Activated naive CD8-positive, alpha-beta T cell treated with anti-CD3 and anti-CD28 coated beads, Interleukin-2, amount 50 U/mL, for 16 hours (primary cell): ENCODE measurements around the gene SPRYD3.
"Not testable (repeated sequence)": the region's sequence is repeated elsewhere in the genome, so short reads cannot be mapped to it uniquely, and the experiment has no call there.

Source experiments
- DNase-seq: peaks from one replicate; pipeline ENCODE4 v3.0.0-alpha.2; 2020; ENCODE audit warnings: low read depth, low spot score

The SPRYD3 gene

GRCh38 chr12:53079226-53080117 is at the start of gene SPRYD3:
Gene SPRYD3, minus strand, starts transcription at chr12:53079390. Its CDS starts 57 bp downstream, at chr12:53079333.
- DNase-seq = peak; percentile 89

- DNase-seq = no peak
Observed at GRCh38 chr12:53127169-53127568, 48.0 kb upstream of the SPRYD3 start.

- no peak for DNase-seq
Observed at GRCh38 chr12:53124352-53124723, 45.1 kb upstream of the SPRYD3 start.

- DNase-seq = no peak
Observed at GRCh38 chr12:53123578-53124351, 44.6 kb upstream of the SPRYD3 start.

- no peak for DNase-seq
Observed at GRCh38 chr12:53122961-53123468, 43.8 kb upstream of the SPRYD3 start.

- no peak for DNase-seq
Observed at GRCh38 chr12:53120685-53121525, 41.7 kb upstream of the SPRYD3 start.

- no peak for DNase-seq
Observed at GRCh38 chr12:53118751-53119300, 39.6 kb upstream of the SPRYD3 start.

GRCh38 chr12:53115891-53116648 is 36.9 kb upstream of the SPRYD3 start:
- no peak for DNase-seq

- no peak for DNase-seq
Observed at GRCh38 chr12:53115112-53115890, 36.1 kb upstream of the SPRYD3 start.

- DNase-seq = no peak
Observed at GRCh38 chr12:53113951-53114350, 34.8 kb upstream of the SPRYD3 start.

- DNase-seq = no peak
Observed at GRCh38 chr12:53113136-53113705, 34.0 kb upstream of the SPRYD3 start.

- DNase-seq = not testable (repeated sequence)
Observed at GRCh38 chr12:53112431-53112830, 33.2 kb upstream of the SPRYD3 start.

- no peak for DNase-seq
Observed at GRCh38 chr12:53107122-53107521, 27.9 kb upstream of the SPRYD3 start.

- no peak for DNase-seq
Observed at GRCh38 chr12:53105712-53106439, 26.7 kb upstream of the SPRYD3 start.

GRCh38 chr12:53105256-53105655 is 26.1 kb upstream of the SPRYD3 start:
- DNase-seq = no peak

- no peak for DNase-seq
Observed at GRCh38 chr12:53103860-53104305, 24.7 kb upstream of the SPRYD3 start.

- DNase-seq = peak; percentile 44
Observed at GRCh38 chr12:53102883-53103807, 24.0 kb upstream of the SPRYD3 start, which contains the start of gene SOAT2. Gene SOAT2, plus strand, starts transcription at chr12:53103486. Its CDS starts 92 bp downstream, at chr12:53103578.
